ENCODE results near the gene SMURF2. TPM values are rescaled to one million over a fixed set of nuclear protein-coding genes. Genes with fewer than 3 reads are reported as not detected.
A peak's percentile ranks its signal among the peaks of the same experiment; 100 is the strongest.

SMURF2 gene
- total RNA-seq, 1 donor from 2014 or later, result 48.3 TPM

GRCh38 chr17:64527914-64528313, 134.2 kb downstream of the SMURF2 start:
- DNase-seq (ENCODE audit: low read depth), result no peak
- no peak overlapping the region for H3K4me3 ChIP-seq (ENCODE audit: low read depth, low read length)
- no peak for TF ChIP-seq CTCF (conservative IDR thresholded peaks at IDR 0.05; ENCODE audit: low read depth, low read length)

- no peak for TF ChIP-seq CTCF (conservative IDR thresholded peaks at IDR 0.05; ENCODE audit: low read depth, low read length)
- DNase-seq (ENCODE audit: low read depth), result no peak
- H3K4me3 ChIP-seq (ENCODE audit: low read depth, low read length), result no peak overlapping the region
Measured at GRCh38 chr17:64520359-64520758, 141.7 kb downstream of the SMURF2 start.

GRCh38 chr17:64519601-64520000, 142.5 kb downstream of the SMURF2 start:
- H3K4me3 ChIP-seq (ENCODE audit: low read depth, low read length), result no peak overlapping the region
- TF ChIP-seq CTCF (conservative IDR thresholded peaks at IDR 0.05; ENCODE audit: low read depth, low read length), result no peak
- no peak for DNase-seq (ENCODE audit: low read depth)

- TF ChIP-seq CTCF (conservative IDR thresholded peaks at IDR 0.05; ENCODE audit: low read depth, low read length), result no peak
Measured at GRCh38 chr17:64515829-64516228, 146.3 kb downstream of the SMURF2 start.

GRCh38 chr17:64515419-64515818, 146.7 kb downstream of the SMURF2 start:
- no peak for TF ChIP-seq CTCF (conservative IDR thresholded peaks at IDR 0.05; ENCODE audit: low read depth, low read length)
- DNase-seq (ENCODE audit: low read depth), result no peak
- no peak overlapping the region for H3K4me3 ChIP-seq (ENCODE audit: low read depth, low read length)

More at GRCh38 chr17:64515829-64516228, 146.3 kb downstream of the SMURF2 start:
- no peak overlapping the region for H3K4me3 ChIP-seq (ENCODE audit: low read depth, low read length)
- no peak for DNase-seq (ENCODE audit: low read depth)

- TF ChIP-seq CTCF (conservative IDR thresholded peaks at IDR 0.05; ENCODE audit: low read depth, low read length), result no peak
- H3K4me3 ChIP-seq (ENCODE audit: low read depth, low read length), result no peak overlapping the region
- DNase-seq (ENCODE audit: low read depth), result no peak
Measured at GRCh38 chr17:64509179-64509578, 152.9 kb downstream of the SMURF2 start.

- DNase-seq (ENCODE audit: low read depth), result no peak
- peak overlapping the region; percentile 90 for H3K4me3 ChIP-seq (ENCODE audit: low read depth, low read length)
- no peak for TF ChIP-seq CTCF (conservative IDR thresholded peaks at IDR 0.05; ENCODE audit: low read depth, low read length)
Measured at GRCh38 chr17:64508683-64509082, 153.4 kb downstream of the SMURF2 start.
